ENCODE measurements around the gene ZNF827.

GRCh38 chr4:145784036-145784435 is 154.6 kb downstream of the ZNF827 start:
- TF ChIP-seq TAF1 (IDR thresholded peaks at IDR 0.05; ENCODE audit: low read depth) (no peak), EP300 (conservative IDR thresholded peaks at IDR 0.05; ENCODE audit: poor library complexity, severe bottlenecking) (no peak), CTCF (IDR thresholded peaks at IDR 0.05; ENCODE audit: poor library complexity, severe bottlenecking) (no peak)

Measured in neural cell (in vitro differentiated cells).